Vagina (tissue), 2 donors: ENCODE results near the gene POU2AF3.

Experiments
- CTCF ChIP-seq, 3 experiments: fragments of 450-650 bp in 2 of 3; fragments of 200-600 bp in 1 of 3; sonication (generic) in 1 of 3; IDR thresholded peaks; one replicate each; pipeline ENCODE4 v1.5.1; 2017 to 2019; ENCODE audit warnings: antibody characterized with exemption in 3 of 3, mild to moderate bottlenecking in 2 of 3, moderate library complexity in 2 of 3
- POLR2AphosphoS5 ChIP-seq, 2 donors: sonication (generic); formaldehyde crosslinking; IDR thresholded peaks; one replicate each; pipeline ENCODE4 v1.9.0; 2017; ENCODE audit warnings: antibody characterized with exemption in 2 of 2, mild to moderate bottlenecking in 2 of 2, low read depth in 1 of 2; ENCODE audit not compliant: insufficient read depth in 1 of 2

GRCh38 chr11:111352231-111352746, 53.9 kb downstream of the POU2AF3 start:
- TF ChIP-seq CTCF (IDR thresholded peaks at IDR 0.05), result no peak
- no peak for TF ChIP-seq POLR2AphosphoS5 (IDR thresholded peaks at IDR 0.05; ENCODE audit: insufficient read depth in 1 of 2, low read depth in 1 of 2)
